Measurements from ENCODE around the gene AFG1L.

Gene AFG1L

GRCh38 chr6:108543175-108543940 is 248.5 kb downstream of the AFG1L start:
- in situ Hi-C loops (cut with MboI; ENCODE audit: low pct_unique_long_range_greater_than_20kb, low sequenced_read_pairs, unreplicated experiment) = loop anchor here (10.0 kb wide), 3 partner anchors 241 to 521 kb away; no protein-coding TSS in a partner anchor

DNA sequence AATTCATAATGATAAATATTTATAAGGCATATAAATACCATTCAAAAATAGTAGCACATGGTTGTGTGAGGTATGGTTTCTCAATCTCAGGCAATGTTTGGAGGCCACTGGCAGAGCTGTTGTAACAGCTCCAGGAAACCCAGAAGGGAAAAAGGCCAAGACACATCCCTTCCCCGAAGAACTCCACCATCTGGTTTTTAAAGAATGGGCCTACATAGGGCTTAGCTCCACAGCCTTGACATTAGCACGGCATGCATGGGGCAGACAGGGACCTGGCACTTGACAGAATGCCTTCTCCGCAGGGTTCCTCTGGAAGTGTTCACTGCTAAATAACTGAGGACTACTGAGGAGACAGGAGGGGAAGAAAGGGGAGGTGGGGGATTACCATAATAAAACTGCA is 249.8 kb downstream of the AFG1L start:
- in situ Hi-C loops (cut with MboI; ENCODE audit: low pct_unique_long_range_greater_than_20kb, low sequenced_read_pairs, unreplicated experiment) = loop anchor here (10.0 kb wide), 3 partner anchors 240 to 520 kb away; no protein-coding TSS in a partner anchor
- TF ChIP-seq CTCF (IDR thresholded peaks at IDR 0.05; ENCODE audit: extremely low read depth, insufficient read depth, missing control alignments) = no peak
- no peak for DNase-seq (ENCODE audit: low spot score)

More at GRCh38 chr6:108543175-108543940, 248.5 kb downstream of the AFG1L start:
- DNase-seq (ENCODE audit: low spot score) = no peak
- TF ChIP-seq CTCF (IDR thresholded peaks at IDR 0.05; ENCODE audit: extremely low read depth, insufficient read depth, missing control alignments) = no peak

- no peak for DNase-seq (ENCODE audit: low spot score)
- TF ChIP-seq CTCF (IDR thresholded peaks at IDR 0.05; ENCODE audit: extremely low read depth, insufficient read depth, missing control alignments) = no peak
- in situ Hi-C loops (cut with MboI; ENCODE audit: low pct_unique_long_range_greater_than_20kb, low sequenced_read_pairs, unreplicated experiment) = loop anchor here (10.0 kb wide), 3 partner anchors 238 to 518 kb away; no protein-coding TSS in a partner anchor
Measured at GRCh38 chr6:108546079-108547049, 251.5 kb downstream of the AFG1L start.

GRCh38 chr6:108549241-108549640 is 254.4 kb downstream of the AFG1L start:
- DNase-seq (ENCODE audit: low spot score) = no peak
- TF ChIP-seq CTCF (IDR thresholded peaks at IDR 0.05; ENCODE audit: extremely low read depth, insufficient read depth, missing control alignments) = no peak
- in situ Hi-C loops (cut with MboI; ENCODE audit: low pct_unique_long_range_greater_than_20kb, low sequenced_read_pairs, unreplicated experiment) = loop anchor here (10.0 kb wide), 3 partner anchors 236 to 516 kb away; no protein-coding TSS in a partner anchor

DNA sequence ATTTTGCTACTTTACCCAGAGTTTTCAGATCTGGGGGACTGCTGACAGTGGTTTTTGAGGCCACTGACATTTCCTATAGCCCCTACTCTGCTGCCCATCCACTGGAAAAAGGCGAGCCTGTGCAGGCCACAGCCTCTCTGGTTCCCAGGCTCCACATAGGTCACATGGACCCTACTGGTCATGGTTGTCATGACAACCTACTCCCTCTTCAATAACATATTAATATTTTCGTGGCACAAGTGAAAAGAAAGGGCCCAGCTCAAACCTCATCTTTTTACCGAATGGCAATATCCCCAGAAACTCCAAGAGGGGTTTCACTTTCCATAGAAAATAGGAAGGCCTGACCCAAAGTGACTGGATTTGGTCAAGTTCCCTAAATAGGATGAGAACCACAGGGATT is 254.9 kb downstream of the AFG1L start:
- no peak for DNase-seq (ENCODE audit: low spot score)
- in situ Hi-C loops (cut with MboI; ENCODE audit: low pct_unique_long_range_greater_than_20kb, low sequenced_read_pairs, unreplicated experiment) = loop anchor here (10.0 kb wide), 3 partner anchors 235 to 515 kb away; no protein-coding TSS in a partner anchor
- no peak for TF ChIP-seq CTCF (IDR thresholded peaks at IDR 0.05; ENCODE audit: extremely low read depth, insufficient read depth, missing control alignments)

DNA sequence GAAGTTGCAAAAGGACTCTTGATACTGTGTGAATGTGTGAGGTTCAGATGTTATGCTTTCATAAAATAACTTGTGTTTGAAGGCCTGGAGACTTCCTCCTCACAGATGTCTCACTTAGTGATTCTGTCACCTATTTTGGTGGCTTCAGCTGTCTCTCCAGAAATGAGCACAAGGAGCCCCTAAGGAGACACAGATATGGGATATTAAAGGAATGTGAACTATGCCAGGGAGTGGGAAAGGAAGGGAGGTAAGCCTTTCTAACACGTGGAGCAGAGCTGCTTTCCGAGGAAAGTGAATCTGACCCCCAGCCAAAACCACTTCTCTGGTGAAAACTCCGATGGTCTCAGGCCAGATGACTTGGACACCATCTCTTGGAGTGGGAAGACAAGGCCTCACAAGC is 255.4 kb downstream of the AFG1L start:
- in situ Hi-C loops (cut with MboI; ENCODE audit: low pct_unique_long_range_greater_than_20kb, low sequenced_read_pairs, unreplicated experiment) = no loop called here
- DNase-seq (ENCODE audit: low spot score) = no peak
- no peak for TF ChIP-seq CTCF (IDR thresholded peaks at IDR 0.05; ENCODE audit: extremely low read depth, insufficient read depth, missing control alignments)

Data from GM13977 (cell line).